Tibial nerve (tissue), 3 donors: ENCODE results near the gene LRPPRC.
"Not testable (repeated sequence)": the region's sequence is repeated elsewhere in the genome, so short reads cannot be mapped to it uniquely, and the experiment has no call there.

Experiments used
- POLR2A ChIP-seq, 2 donors: fragments of 450-650 bp; IDR thresholded peaks; one replicate each; pipeline ENCODE4 v1.6.1; 2017; ENCODE audit warnings: antibody characterized with exemption in 2 of 2, mild to moderate bottlenecking in 2 of 2, moderate library complexity in 2 of 2
- TF ChIP-seq, protein P1 (sequence below), 5 experiments: fragments of 200-600 bp in 3 of 5; fragments of 450-650 bp in 2 of 5; sonication (generic) in 3 of 5; IDR thresholded peaks; one replicate each; pipeline ENCODE4 v1.5.1; 2016 to 2019; ENCODE audit warnings: antibody characterized with exemption in 5 of 5, mild to moderate bottlenecking in 3 of 5, moderate library complexity in 2 of 5

DNA sequence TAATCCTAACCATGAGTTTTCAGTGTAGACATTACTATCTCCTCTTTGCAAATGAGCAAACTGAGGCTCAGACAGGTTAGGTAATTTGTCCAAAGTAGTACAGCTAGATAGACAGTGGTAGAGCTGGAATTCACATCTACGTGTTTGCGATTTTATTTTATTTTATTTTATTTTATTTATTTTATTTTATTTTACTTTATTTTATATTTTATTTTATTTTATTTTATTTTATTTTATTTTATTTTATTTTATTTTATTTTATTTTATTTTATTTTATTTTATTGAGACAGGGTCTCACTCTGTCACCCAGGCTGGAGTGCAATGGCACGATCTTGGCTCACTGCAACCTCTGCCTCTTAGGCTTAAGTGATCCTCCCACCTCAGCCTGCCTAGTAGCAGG lies 17.4 kb upstream of the LRPPRC start:
- TF ChIP-seq, protein P1, sequence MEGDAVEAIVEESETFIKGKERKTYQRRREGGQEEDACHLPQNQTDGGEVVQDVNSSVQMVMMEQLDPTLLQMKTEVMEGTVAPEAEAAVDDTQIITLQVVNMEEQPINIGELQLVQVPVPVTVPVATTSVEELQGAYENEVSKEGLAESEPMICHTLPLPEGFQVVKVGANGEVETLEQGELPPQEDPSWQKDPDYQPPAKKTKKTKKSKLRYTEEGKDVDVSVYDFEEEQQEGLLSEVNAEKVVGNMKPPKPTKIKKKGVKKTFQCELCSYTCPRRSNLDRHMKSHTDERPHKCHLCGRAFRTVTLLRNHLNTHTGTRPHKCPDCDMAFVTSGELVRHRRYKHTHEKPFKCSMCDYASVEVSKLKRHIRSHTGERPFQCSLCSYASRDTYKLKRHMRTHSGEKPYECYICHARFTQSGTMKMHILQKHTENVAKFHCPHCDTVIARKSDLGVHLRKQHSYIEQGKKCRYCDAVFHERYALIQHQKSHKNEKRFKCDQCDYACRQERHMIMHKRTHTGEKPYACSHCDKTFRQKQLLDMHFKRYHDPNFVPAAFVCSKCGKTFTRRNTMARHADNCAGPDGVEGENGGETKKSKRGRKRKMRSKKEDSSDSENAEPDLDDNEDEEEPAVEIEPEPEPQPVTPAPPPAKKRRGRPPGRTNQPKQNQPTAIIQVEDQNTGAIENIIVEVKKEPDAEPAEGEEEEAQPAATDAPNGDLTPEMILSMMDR (IDR thresholded peaks at IDR 0.05) = not testable (repeated sequence)
- TF ChIP-seq POLR2A (IDR thresholded peaks at IDR 0.05) = not testable (repeated sequence)
